T-cell (primary cell): Measurements from ENCODE around the gene FBXO15. TPM values are rescaled to one million over a fixed set of nuclear protein-coding genes. Genes with fewer than 3 reads are reported as not detected.

Experiments
- ATAC-seq, 4 experiments: fragments of 200-7000 bp in 3 of 4; fragments of 150-1000 bp in 1 of 4; cut with Tn5 transposase; replicated peaks in 1 of 4; 1 replicate in 3 of 4; 2 replicates in 1 of 4; pipeline ENCODE4 v1.10.0; 2021; ENCODE audit warnings: moderate library complexity in 3 of 4, mild to moderate bottlenecking in 2 of 4, moderate number of reproducible peaks in 1 of 4
- CTCF ChIA-PET, 2 donors: fragments of 300-600 bp; sonication (Branson Sonifier 250); formaldehyde crosslinking; loops; one replicate each; lab custom pipeline; 2022; ENCODE audit warnings: antibody characterized with exemption in 2 of 2; lab: Charles Lee
- POLR2A ChIA-PET, 2 donors: fragments of 300-600 bp; sonication (Branson Sonifier 250); formaldehyde crosslinking; loops; one replicate each; lab custom pipeline; 2022; ENCODE audit warnings: antibody characterized with exemption in 2 of 2; lab: Charles Lee
- DNase-seq, 35 experiments: peaks; one replicate each; pipeline versions ENCODE4 v3.0.0 to v3.0.0-alpha.2; 2013 to 2023
- H3K27ac ChIP-seq: one replicate; pipeline ENCODE4 v1.5.1; 2013; ENCODE audit warnings: low read length
- H3K27me3 ChIP-seq, 2 experiments: replicated peaks in 1 of 2; 1 replicate in 1 of 2; 2 replicates in 1 of 2; pipeline versions ENCODE4 v1.6.1 to v1.7.0; 2013; ENCODE audit warnings: low read length in 1 of 2, mixed read lengths in 1 of 2; ENCODE audit not compliant: control insufficient read depth in 2 of 2, insufficient read depth in 2 of 2; ENCODE audit errors: extremely low read depth in 1 of 2
- H3K36me3 ChIP-seq, 2 donors: 1 replicate in 1 of 2; 2 replicates in 1 of 2; pipeline versions ENCODE4 v1.6.1 to v1.7.0; 2013; ENCODE audit warnings: low read length in 1 of 2; ENCODE audit not compliant: control insufficient read depth in 2 of 2, insufficient read depth in 1 of 2; ENCODE audit errors: extremely low read depth in 1 of 2
- H3K4me1 ChIP-seq, 2 experiments: 1 replicate in 1 of 2; 2 replicates in 1 of 2; pipeline versions ENCODE4 v1.6.1 to v1.7.0; 2013; ENCODE audit warnings: low read length in 2 of 2, mixed read lengths in 1 of 2; ENCODE audit not compliant: insufficient read depth in 2 of 2, control insufficient read depth in 1 of 2; ENCODE audit errors: extremely low read depth in 1 of 2
- H3K4me3 ChIP-seq, 2 donors: 1 replicate in 1 of 2; 2 replicates in 1 of 2; pipeline versions ENCODE4 v1.5.1 to v1.7.0; 2013; ENCODE audit warnings: mild to moderate bottlenecking in 2 of 2, low read length in 1 of 2, moderate library complexity in 1 of 2; ENCODE audit not compliant: control insufficient read depth in 1 of 2; ENCODE audit errors: extremely low read depth in 1 of 2
- H3K9me3 ChIP-seq: 2 replicates; pipeline ENCODE4 v1.7.0; 2013
- H3K27ac Mint-ChIP-seq, 2 donors: one replicate each; pipeline ENCODE4 v1.8.0; 2020 to 2021; ENCODE audit warnings: mild to moderate bottlenecking in 2 of 2, mixed read lengths in 2 of 2
- H3K27me3 Mint-ChIP-seq, 2 donors: one replicate each; pipeline ENCODE4 v1.8.0; 2021 to 2022; ENCODE audit warnings: mixed read lengths in 2 of 2
- H3K36me3 Mint-ChIP-seq: one replicate; pipeline ENCODE4 v1.8.0; 2021; ENCODE audit warnings: mixed read lengths
- H3K4me1 Mint-ChIP-seq, 3 donors: one replicate each; pipeline ENCODE4 v1.8.0; 2020 to 2022; ENCODE audit warnings: mixed read lengths in 3 of 3, mild to moderate bottlenecking in 1 of 3
- H3K4me3 Mint-ChIP-seq, 3 donors: one replicate each; pipeline ENCODE4 v1.8.0; 2020 to 2022; ENCODE audit warnings: mild to moderate bottlenecking in 3 of 3, mixed read lengths in 3 of 3, moderate library complexity in 3 of 3
- H3K9me3 Mint-ChIP-seq, 3 donors: one replicate each; pipeline ENCODE4 v1.8.0; 2020 to 2022; ENCODE audit warnings: mixed read lengths in 3 of 3
- WGBS: methylation state at CpG from one replicate; pipeline ENCODE4 v1.1.5; 2013; ENCODE audit warnings: missing lambda C conversion rate; ENCODE audit not compliant: insufficient coverage; 5-methylcytosine and 5-hydroxymethylcytosine counted together
- total RNA-seq, 35 experiments: library from RNA in 6 of 35; stranded (reverse) in 6 of 35; fragments of 120-200 nt in 1 of 35; gene quantifications; one replicate each; pipeline versions ENCODE4 v1.2.1 to v1.2.4 and lab custom pipeline; 2013 to 2026

Gene FBXO15
- total RNA-seq, 5 donors from 2014 or later (not counting 1 experiment from before 2014, with no cell fraction given), result 1.3 to 2.3 (median 2.2) TPM

- Histone ChIP-seq H3K27me3 (peaks cover 0 to 3% of the 10 kb centered on the region in 2 experiments), H3K9me3 (no peaks in the 10 kb centered on the region), H3K27ac (no peak overlapping the region), H3K4me1 (no peaks in the 10 kb centered on the region), H3K36me3 (no peaks in the 10 kb centered on the region), H3K4me3 (no peak overlapping the region)
- Mint-ChIP-seq H3K9me3 (no peaks in the 10 kb centered on the region), H3K27ac (no peak overlapping the region), H3K4me1 (peaks cover 3% of the 10 kb centered on the region in 3 donors), H3K27me3 (peaks cover 11 to 17% of the 10 kb centered on the region in 2 donors), H3K4me3 (no peak overlapping the region), H3K36me3 (no peaks in the 10 kb centered on the region)
- DNase-seq (no peak), ATAC-seq (no peak)
- 91% methylated on average over 2 of the region's 2 CpGs for WGBS
- ChIA-PET CTCF (no interaction called here), POLR2A (no interaction called here)
Observed at GRCh38 chr18:74141667-74142066, 6.0 kb downstream of the FBXO15 start.

GRCh38 chr18:74140582-74140981 lies 7.1 kb downstream of the FBXO15 start:
- Histone ChIP-seq H3K36me3 (no peaks in the 10 kb centered on the region), H3K27me3 (peaks cover 0 to 3% of the 10 kb centered on the region in 2 experiments), H3K9me3 (no peaks in the 10 kb centered on the region), H3K27ac (no peak overlapping the region), H3K4me3 (no peak overlapping the region), H3K4me1 (no peaks in the 10 kb centered on the region)
- peaks cover 11 to 17% of the 10 kb centered on the region in 2 donors for H3K27me3 Mint-ChIP-seq
- POLR2A ChIA-PET, result no interaction called here
- CTCF ChIA-PET, result no interaction called here
- no peak for DNase-seq
- no peaks in the 10 kb centered on the region for H3K36me3 Mint-ChIP-seq
- H3K4me1 Mint-ChIP-seq, result no peaks in the 10 kb centered on the region
- WGBS, result no CpG with 5 or more reads among the region's 1 CpG
- no peak for ATAC-seq
- no peaks in the 10 kb centered on the region for H3K9me3 Mint-ChIP-seq
- H3K27ac Mint-ChIP-seq, result no peak overlapping the region
- no peak overlapping the region for H3K4me3 Mint-ChIP-seq

- ATAC-seq (no peak), DNase-seq (no peak)
- no peaks in the 10 kb centered on the region for H3K4me1 ChIP-seq
- no peaks in the 10 kb centered on the region for H3K9me3 ChIP-seq
- Mint-ChIP-seq H3K27me3 (peaks cover 11 to 17% of the 10 kb centered on the region in 2 donors), H3K36me3 (no peaks in the 10 kb centered on the region), H3K27ac (no peak overlapping the region), H3K4me1 (no peaks in the 10 kb centered on the region), H3K9me3 (no peaks in the 10 kb centered on the region), H3K4me3 (no peak overlapping the region)
- H3K27me3 ChIP-seq, result peaks cover 0 to 3% of the 10 kb centered on the region in 2 experiments
- H3K36me3 ChIP-seq, result no peaks in the 10 kb centered on the region
- WGBS, result no CpG with 5 or more reads among the region's 3 CpGs
- POLR2A ChIA-PET, result no interaction called here
- H3K27ac ChIP-seq, result no peak overlapping the region
- CTCF ChIA-PET, result interaction anchor here in 1 of 2 donors (0.7 kb wide), 1 partner anchor 57 kb away, joined by 3 read pairs; no protein-coding TSS in a partner anchor
- H3K4me3 ChIP-seq, result no peak overlapping the region
Observed at GRCh38 chr18:74139888-74140287, 7.7 kb downstream of the FBXO15 start.

- no peak for DNase-seq
- CTCF ChIA-PET, result interaction anchor here in 1 of 2 donors (0.7 kb wide), 1 partner anchor 56 kb away, joined by 3 read pairs; no protein-coding TSS in a partner anchor
- peaks cover 11 to 17% of the 10 kb centered on the region in 2 donors for H3K27me3 Mint-ChIP-seq
- H3K4me3 Mint-ChIP-seq, result no peak overlapping the region
- no peaks in the 10 kb centered on the region for H3K9me3 Mint-ChIP-seq
- Histone ChIP-seq H3K4me1 (no peaks in the 10 kb centered on the region), H3K9me3 (no peaks in the 10 kb centered on the region), H3K36me3 (no peaks in the 10 kb centered on the region), H3K27ac (no peak overlapping the region), H3K27me3 (peaks cover 0 to 3% of the 10 kb centered on the region in 2 experiments), H3K4me3 (no peak overlapping the region)
- no peaks in the 10 kb centered on the region for H3K36me3 Mint-ChIP-seq
- H3K4me1 Mint-ChIP-seq, result no peaks in the 10 kb centered on the region
- POLR2A ChIA-PET, result no interaction called here
- no peak for ATAC-seq
- WGBS, result 75% methylated on average over 1 of the region's 2 CpGs
- H3K27ac Mint-ChIP-seq, result no peak overlapping the region
Observed at GRCh38 chr18:74139411-74139810, 8.2 kb downstream of the FBXO15 start.

GRCh38 chr18:74137920-74138538 lies 9.6 kb downstream of the FBXO15 start:
- POLR2A ChIA-PET, result no interaction called here
- H3K4me1 Mint-ChIP-seq, result no peaks in the 10 kb centered on the region
- Histone ChIP-seq H3K4me1 (no peaks in the 10 kb centered on the region), H3K27me3 (peaks cover 0 to 3% of the 10 kb centered on the region in 2 experiments), H3K4me3 (no peak overlapping the region), H3K36me3 (no peaks in the 10 kb centered on the region), H3K27ac (no peak overlapping the region), H3K9me3 (no peaks in the 10 kb centered on the region)
- no peaks in the 10 kb centered on the region for H3K36me3 Mint-ChIP-seq
- CTCF ChIA-PET, result no interaction called here
- DNase-seq, result no peak
- H3K4me3 Mint-ChIP-seq, result no peak overlapping the region
- WGBS, result 81% methylated on average over 12 of the region's 12 CpGs
- no peaks in the 10 kb centered on the region for H3K9me3 Mint-ChIP-seq
- H3K27ac Mint-ChIP-seq, result no peak overlapping the region
- ATAC-seq, result no peak
- H3K27me3 Mint-ChIP-seq, result peaks cover 11 to 14% of the 10 kb centered on the region in 2 donors

- Mint-ChIP-seq H3K4me3 (no peak overlapping the region), H3K36me3 (no peaks in the 10 kb centered on the region), H3K27me3 (no peaks in the 10 kb centered on the region), H3K4me1 (no peaks in the 10 kb centered on the region), H3K27ac (no peak overlapping the region), H3K9me3 (no peaks in the 10 kb centered on the region)
- no peaks in the 10 kb centered on the region for H3K36me3 ChIP-seq
- DNase-seq (no peak), ATAC-seq (no peak)
- no peaks in the 10 kb centered on the region for H3K4me1 ChIP-seq
- WGBS, result 100% methylated on average over 1 of the region's 3 CpGs
- H3K27me3 ChIP-seq, result no peaks in the 10 kb centered on the region
- no peaks in the 10 kb centered on the region for H3K9me3 ChIP-seq
- no peak overlapping the region for H3K4me3 ChIP-seq
- no peak overlapping the region for H3K27ac ChIP-seq
- ChIA-PET POLR2A (no interaction called here), CTCF (interaction anchor here in 1 of 2 donors (0.9 kb wide), 1 partner anchor 30 kb away, joined by 3 read pairs; no protein-coding TSS in a partner anchor)
Observed at GRCh38 chr18:74132201-74132600, 15.4 kb downstream of the FBXO15 start.
